PC-9 (cell line): ENCODE measurements around the gene AKR1C1.
"Not testable (repeated sequence)": the region's sequence is repeated elsewhere in the genome, so short reads cannot be mapped to it uniquely, and the experiment has no call there.

ENCODE experiments used
- CTCF ChIP-seq: fragments of 200-600 bp; sonication (generic); conservative IDR thresholded peaks from 2 replicates; pipeline ENCODE4 v1.6.1; 2017; ENCODE audit warnings: mixed run types, antibody characterized with exemption, mild to moderate bottlenecking, moderate library complexity
- EZH2 ChIP-seq: fragments of 200-600 bp; sonication (generic); IDR thresholded peaks from 2 replicates; pipeline ENCODE4 v1.8.0; 2017; ENCODE audit warnings: antibody characterized with exemption, low read depth

DNA sequence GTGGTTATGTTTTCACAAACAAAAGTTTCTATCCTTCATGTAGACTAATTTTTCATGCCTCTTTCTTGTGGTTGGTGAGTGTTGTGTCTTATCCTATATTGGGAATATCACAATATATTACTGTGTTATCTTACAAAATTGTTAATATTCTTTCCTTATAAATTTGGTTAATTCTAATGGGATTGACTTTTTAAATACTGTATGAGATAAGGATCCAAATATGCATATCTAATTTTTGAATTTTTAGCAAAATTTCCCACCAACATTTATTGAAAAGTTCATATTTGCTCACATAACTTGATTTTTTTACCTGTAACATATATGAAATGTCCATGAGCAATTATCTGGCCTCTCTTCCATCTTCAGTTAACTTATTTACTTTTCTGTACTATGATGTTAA lies 11.2 kb downstream of the AKR1C1 start:
- TF ChIP-seq CTCF, EZH2: not testable (repeated sequence)
